ENCODE measurements around the gene MYNN.

Gene MYNN

GRCh38 chr3:169774186-169774585, 990 bp downstream of the MYNN start:
- no peak for DNase-seq (ENCODE audit: extremely low read depth in 1 of 2, low read depth in 1 of 2)

- no peak for DNase-seq (ENCODE audit: extremely low read depth in 1 of 2, low read depth in 1 of 2)
Observed at GRCh38 chr3:169777822-169778221, 4.6 kb downstream of the MYNN start.

- DNase-seq (ENCODE audit: extremely low read depth in 1 of 2, low read depth in 1 of 2), result no peak
Observed at GRCh38 chr3:169780742-169781141, 7.5 kb downstream of the MYNN start.

- no peak for DNase-seq (ENCODE audit: extremely low read depth in 1 of 2, low read depth in 1 of 2)
Observed at GRCh38 chr3:169781209-169781855, 8.1 kb downstream of the MYNN start.

- DNase-seq (ENCODE audit: extremely low read depth in 1 of 2, low read depth in 1 of 2), result no peak
Observed at GRCh38 chr3:169787120-169787519, 13.9 kb downstream of the MYNN start.

GRCh38 chr3:169787791-169788190, 14.6 kb downstream of the MYNN start:
- DNase-seq (ENCODE audit: extremely low read depth in 1 of 2, low read depth in 1 of 2), result no peak

GRCh38 chr3:169790219-169790618, 17.0 kb downstream of the MYNN start:
- no peak for DNase-seq (ENCODE audit: extremely low read depth in 1 of 2, low read depth in 1 of 2)

- no peak for DNase-seq (ENCODE audit: extremely low read depth in 1 of 2, low read depth in 1 of 2)
Observed at GRCh38 chr3:169790687-169791429, 17.7 kb downstream of the MYNN start.

- DNase-seq (ENCODE audit: extremely low read depth in 1 of 2, low read depth in 1 of 2), result no peak
Observed at GRCh38 chr3:169792359-169792758, 19.2 kb downstream of the MYNN start.

- no peak for DNase-seq (ENCODE audit: extremely low read depth in 1 of 2, low read depth in 1 of 2)
Observed at GRCh38 chr3:169804681-169805080, 31.5 kb downstream of the MYNN start.

- no peak for DNase-seq (ENCODE audit: extremely low read depth in 1 of 2, low read depth in 1 of 2)
Observed at GRCh38 chr3:169809230-169809795, 36.1 kb downstream of the MYNN start.

GRCh38 chr3:169811631-169812331, 38.6 kb downstream of the MYNN start:
- DNase-seq (ENCODE audit: extremely low read depth in 1 of 2, low read depth in 1 of 2), result no peak

GRCh38 chr3:169812332-169813235, 39.4 kb downstream of the MYNN start, which contains the start of the genes LRRC34 and LRRIQ4:
Gene LRRC34 (minus strand): TSS chr3:169812904. CDS start chr3:169812548, 356 bp downstream.
Gene LRRIQ4 (plus strand): TSS chr3:169812870. CDS start chr3:169821922, 9,052 bp downstream.
- DNase-seq (ENCODE audit: extremely low read depth in 1 of 2, low read depth in 1 of 2), result peak in 1 of 2 donors; percentile 49

- no peak for DNase-seq (ENCODE audit: extremely low read depth in 1 of 2, low read depth in 1 of 2)
Observed at GRCh38 chr3:169813278-169813677, 40.1 kb downstream of the MYNN start.

- peak; percentile 40 to 45 for DNase-seq (ENCODE audit: extremely low read depth in 1 of 2, low read depth in 1 of 2)
Observed at GRCh38 chr3:169813757-169814517, 40.7 kb downstream of the MYNN start.

- DNase-seq (ENCODE audit: extremely low read depth in 1 of 2, low read depth in 1 of 2), result no peak
Observed at GRCh38 chr3:169815590-169816150, 42.5 kb downstream of the MYNN start.

- DNase-seq (ENCODE audit: extremely low read depth in 1 of 2, low read depth in 1 of 2), result no peak
Observed at GRCh38 chr3:169818316-169818715, 45.1 kb downstream of the MYNN start.

GRCh38 chr3:169822091-169822490, 48.9 kb downstream of the MYNN start:
- no peak for DNase-seq (ENCODE audit: extremely low read depth in 1 of 2, low read depth in 1 of 2)

GRCh38 chr3:169822540-169822939, 49.3 kb downstream of the MYNN start:
- no peak for DNase-seq (ENCODE audit: extremely low read depth in 1 of 2, low read depth in 1 of 2)

Data from activated CD8-positive, alpha-beta memory T cell treated with anti-CD3 and anti-CD28 coated beads for 1 hour (primary cell).